GM21529 (cell line): ENCODE measurements around the gene CCSER1.
"Not testable (repeated sequence)": the region's sequence is repeated elsewhere in the genome, so short reads cannot be mapped to it uniquely, and the experiment has no call there.

Experiments
- ATAC-seq: cut with Tn5 transposase; IDR thresholded peaks from one replicate; pipeline ENCODE4 v1.9.1; 2021; ENCODE audit not compliant: unreplicated experiment

Gene CCSER1

DNA sequence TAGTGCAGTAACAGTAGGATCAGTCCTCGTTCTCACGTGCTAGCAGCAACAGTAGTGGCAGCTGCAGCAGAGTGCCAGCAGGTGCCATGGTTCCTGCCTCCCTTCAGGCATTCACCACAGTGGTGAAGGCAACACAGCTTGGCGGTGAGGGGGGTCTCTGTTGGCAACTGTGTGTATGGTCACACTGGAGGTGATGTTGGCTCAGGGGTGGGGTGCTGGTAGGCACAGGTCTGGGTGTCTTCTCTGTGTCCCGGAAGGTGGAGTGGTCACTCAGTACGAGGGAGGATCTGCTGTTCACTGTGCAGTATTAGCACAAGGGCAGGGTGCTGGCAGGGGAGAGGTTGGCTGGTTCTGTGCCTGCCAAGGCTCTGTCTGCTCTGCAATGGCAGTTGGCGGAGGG is 671.8 kb downstream of the CCSER1 start:
- no peak for ATAC-seq

DNA sequence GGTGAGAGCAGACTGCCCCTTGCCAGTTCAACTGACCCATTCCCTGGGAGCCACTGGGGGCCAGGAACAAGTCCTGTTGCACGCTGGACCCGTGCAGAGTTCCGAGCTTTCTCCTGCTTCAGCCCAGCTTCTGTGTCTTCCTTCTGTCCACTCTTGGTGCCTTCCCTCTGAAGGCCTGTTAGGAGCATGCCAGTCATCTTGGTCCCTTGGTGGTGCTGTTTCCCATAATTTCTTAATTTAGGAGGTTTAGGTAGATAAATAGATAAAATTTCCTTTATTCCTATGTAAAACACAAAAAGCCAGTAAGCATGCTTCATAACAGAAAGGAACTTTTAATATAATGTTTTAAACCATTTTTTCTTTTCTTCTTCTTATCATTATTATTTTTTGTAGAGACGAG is 672.7 kb downstream of the CCSER1 start:
- no peak for ATAC-seq

- no peak for ATAC-seq
Measured at GRCh38 chr4:90815569-90815968, 688.4 kb downstream of the CCSER1 start.

DNA sequence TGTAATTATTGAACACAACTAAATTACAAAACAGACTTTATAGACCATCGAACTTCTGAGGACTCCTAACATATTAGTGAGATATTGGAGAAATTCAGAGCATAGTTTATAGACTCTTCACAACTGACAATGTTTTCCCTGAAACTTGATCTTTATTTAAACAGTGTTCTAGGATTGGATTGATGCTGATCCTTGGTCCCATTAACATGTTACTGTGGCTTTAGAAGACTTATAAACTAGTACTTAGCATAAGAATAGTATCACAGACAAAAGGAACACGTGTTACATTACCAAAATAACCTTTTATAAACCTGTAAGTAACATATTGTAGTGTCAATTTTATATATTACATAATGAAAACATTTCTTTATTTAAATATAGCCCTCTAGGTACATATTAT is 689.6 kb downstream of the CCSER1 start:
- no peak for ATAC-seq

- peak; percentile 57 for ATAC-seq
Measured at GRCh38 chr4:90824266-90825150, 697.3 kb downstream of the CCSER1 start.

GRCh38 chr4:90825849-90826248 is 698.7 kb downstream of the CCSER1 start:
- no peak for ATAC-seq

DNA sequence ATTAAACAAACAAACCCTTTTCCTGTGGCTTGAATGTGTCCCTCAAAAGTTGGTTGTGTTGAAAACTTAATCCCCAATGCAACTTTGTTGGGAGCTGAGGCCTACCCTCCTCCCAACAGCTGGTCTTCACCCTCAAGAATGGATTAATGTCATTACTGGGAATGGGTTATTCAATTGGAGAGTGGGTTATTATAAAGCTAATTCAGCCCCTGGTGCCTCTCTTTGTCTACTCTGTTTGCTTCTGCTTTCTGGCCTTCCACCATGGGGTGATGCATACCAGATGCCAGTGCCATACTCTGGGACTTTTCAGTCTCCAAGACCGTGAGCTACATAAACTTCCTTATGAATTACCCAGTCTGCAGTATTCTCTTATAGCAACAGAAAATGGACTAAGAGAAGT is 706.5 kb downstream of the CCSER1 start:
- ATAC-seq, result no peak

DNA sequence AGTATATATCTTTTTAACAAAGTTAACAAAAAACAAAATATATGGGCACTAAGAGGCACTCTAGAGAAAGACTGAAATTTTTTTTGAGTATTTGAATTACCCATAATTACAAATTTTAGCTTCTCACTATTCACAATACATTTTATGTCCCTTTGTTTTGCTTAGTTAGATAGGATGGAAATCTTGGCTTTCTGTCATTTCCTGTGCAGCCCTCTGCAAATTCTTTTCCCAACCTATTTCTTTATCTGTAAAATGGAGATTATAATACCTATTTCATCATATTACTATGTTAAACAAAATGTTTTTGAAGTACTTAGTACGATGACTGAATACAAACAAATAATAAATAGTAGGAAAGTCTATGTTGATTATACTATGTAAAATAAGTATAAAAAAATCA is 710.0 kb downstream of the CCSER1 start:
- no peak for ATAC-seq

GRCh38 chr4:90838859-90839258 is 711.7 kb downstream of the CCSER1 start:
- not testable (repeated sequence) for ATAC-seq

DNA sequence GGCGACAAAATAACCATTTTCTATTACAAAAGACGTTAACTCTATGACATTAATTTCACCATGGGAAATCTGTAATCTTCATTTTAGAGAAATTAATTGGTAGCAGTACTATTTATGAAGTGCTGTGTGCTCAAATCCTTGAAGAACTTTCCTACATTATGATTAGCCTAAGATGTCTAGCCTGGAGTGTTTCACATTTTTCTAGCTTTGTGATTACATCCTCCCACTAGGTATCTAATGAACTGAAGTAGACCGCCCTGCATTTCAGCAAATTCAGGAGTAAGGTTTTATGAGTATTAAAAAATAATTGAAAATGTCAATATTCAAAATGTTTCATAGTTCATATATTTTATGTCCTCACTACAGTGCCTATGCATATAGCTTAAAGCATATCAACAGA is 713.1 kb downstream of the CCSER1 start:
- no peak for ATAC-seq

DNA sequence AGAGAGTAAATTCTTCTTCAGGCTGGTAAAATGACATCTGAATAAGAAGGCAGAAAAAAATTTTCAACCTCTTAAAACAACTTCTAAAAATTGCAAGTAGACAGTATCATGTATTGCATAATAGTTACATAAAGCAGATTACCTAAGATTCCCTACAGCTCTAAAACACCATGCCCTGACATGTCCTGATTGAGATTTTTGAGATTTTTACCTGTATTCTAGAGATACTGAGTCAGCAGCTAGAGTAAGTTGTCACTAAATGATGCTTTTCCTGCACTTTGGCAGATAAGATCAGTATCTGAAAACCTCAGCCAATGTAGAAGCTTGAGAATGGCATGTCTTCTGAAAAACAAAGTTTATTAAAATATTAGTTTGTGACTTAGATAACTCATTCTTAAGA is 713.6 kb downstream of the CCSER1 start:
- no peak for ATAC-seq

DNA sequence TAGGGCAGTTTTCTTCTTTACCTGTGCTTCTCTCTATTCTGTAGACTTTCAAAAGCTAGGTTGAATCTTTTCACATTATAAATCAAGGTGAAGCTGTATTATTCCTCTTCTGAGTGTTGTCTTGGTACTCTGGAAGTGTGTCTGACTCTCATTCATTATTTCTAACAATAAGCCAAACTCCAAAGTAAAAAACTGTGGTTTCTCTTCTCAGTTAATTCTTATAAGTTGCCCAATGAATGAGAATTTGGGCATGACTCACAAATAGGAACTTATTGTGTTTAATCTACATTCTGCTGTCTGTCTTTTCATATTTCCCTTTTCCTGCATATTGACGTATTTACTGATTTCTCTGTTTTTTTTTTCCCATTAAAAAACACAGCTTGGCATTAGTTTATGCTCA is 714.5 kb downstream of the CCSER1 start:
- no peak for ATAC-seq

DNA sequence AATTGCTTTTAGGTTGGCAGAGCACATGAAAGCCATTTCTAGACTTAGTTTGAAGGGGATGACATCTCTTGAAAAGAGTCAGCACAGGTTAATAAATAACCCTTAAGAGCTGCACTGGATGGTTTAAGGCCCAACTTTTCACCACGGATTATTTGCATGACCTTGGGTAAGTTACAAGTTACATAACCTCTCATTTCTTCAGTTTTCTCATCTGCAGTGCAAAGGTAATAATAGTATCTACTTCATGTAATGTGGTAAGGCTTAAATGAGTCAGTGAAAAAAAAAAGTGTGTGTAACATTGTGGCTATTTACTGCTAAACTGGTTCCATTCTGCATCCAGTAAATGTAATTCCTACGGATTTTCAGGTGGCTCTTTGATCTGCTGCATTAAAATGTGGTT is 715.8 kb downstream of the CCSER1 start:
- peak; percentile 98 for ATAC-seq

GRCh38 chr4:90844241-90844640 is 717.0 kb downstream of the CCSER1 start:
- ATAC-seq, result no peak

DNA sequence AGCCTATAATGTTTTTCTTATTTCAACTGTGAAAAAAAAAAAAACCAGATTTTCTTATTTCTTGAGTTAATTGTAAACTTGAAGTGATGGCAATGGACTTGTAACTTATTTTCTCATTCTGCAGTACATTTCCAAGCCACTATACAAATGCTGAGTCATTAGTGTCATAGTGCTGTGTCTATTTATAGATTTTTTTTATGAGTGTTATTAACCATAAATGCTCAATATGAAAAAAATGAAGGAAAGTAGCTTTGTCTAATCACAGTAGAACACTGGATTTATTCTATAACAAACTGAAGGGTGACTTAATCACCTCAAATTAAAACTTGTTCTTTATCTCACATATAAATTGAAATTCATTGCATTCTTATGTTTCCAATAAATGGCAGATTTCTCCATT is 718.6 kb downstream of the CCSER1 start:
- no peak for ATAC-seq

DNA sequence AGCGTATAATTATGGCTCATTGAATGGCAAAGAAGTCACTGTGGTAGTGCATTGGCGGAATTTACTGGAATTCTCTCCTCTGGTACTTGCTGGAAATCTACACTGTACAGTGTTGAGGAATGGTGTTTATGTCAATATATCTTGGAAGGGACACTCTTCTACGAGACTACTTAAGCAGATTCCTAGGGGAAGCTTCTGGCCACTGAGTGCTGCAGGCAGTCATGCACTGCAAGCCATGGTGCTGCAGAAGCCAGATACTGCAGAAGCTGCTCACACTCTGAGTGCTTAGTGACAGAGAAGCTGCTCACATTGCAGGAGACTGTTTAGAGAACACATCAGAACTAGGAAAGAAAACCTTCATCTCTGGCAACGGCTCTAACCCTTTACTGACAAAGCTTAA is 725.0 kb downstream of the CCSER1 start:
- ATAC-seq, result no peak

GRCh38 chr4:90855111-90855510 is 727.9 kb downstream of the CCSER1 start:
- no peak for ATAC-seq

DNA sequence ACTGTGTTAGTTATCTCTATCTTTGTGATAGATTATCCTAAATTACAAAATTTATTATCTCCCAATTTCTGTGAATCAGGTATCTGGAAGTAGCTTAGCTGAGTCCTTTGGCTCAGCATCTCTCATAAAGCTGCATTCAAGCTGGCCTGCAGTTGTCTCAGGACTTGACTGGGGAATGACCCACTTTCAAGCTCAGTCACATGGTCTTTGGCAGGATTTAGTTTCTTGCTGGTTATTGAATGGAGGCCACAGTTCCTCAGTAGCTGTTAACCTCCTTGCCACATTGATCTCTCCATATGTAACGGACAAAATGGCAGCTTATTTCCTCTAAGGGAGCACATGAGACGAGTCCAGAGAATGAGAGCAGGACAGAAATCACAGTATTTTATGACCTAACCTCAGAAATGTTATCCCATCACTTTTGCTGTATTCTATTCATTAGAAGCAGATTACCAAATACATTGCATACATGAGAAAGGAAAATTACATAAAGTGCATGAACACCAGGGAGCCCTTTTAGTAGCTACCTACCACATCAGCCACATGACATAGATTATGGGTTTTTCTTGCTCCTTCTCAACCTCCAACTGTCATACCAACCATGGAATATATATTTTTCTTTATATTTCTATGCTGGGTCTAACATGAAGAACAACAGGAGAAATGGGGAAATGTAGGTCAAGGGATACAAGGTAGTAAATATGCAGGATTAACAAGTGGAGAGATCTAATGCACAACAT is 730.1 kb downstream of the CCSER1 start:
- ATAC-seq, result no peak

DNA sequence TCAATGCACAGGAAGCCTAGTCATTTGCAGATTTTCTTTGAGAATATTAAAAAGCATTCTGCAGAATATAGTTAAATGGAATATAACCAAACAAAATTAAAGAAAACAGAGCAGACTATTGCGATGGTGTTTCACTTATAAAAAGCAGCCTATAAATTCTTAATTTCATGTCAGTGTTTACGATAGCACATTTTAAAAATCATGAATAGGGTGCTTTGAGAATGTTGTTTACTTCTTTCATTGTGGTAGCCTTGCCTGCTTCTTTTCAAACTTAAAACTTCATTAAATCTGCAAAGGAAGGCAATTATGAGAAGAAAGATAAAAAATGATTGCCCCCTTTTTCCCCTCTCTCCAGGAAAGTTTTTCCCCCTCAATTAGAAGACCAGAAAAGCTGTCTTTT is 748.6 kb downstream of the CCSER1 start:
- ATAC-seq, result no peak

DNA sequence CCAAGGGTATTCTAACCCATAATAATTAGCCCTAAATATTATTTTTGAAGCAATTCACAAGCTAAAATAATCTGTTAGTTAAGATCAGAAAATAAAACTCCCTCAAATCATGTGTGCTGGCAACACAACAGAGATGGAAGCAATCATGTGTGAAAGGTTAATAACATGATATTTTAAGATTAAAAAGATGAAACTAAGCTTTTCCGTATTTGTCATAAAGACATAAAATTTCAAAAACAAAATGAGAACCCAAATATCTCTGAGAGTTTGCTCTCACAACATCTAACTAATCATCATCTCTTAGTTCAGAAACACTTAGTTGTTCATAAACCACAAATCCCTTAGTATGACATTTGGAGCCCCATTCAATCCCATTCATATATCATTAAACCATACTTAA is 749.1 kb downstream of the CCSER1 start:
- ATAC-seq, result no peak

- peak; percentile 51 for ATAC-seq
Measured at GRCh38 chr4:90883519-90883918, 756.3 kb downstream of the CCSER1 start.

DNA sequence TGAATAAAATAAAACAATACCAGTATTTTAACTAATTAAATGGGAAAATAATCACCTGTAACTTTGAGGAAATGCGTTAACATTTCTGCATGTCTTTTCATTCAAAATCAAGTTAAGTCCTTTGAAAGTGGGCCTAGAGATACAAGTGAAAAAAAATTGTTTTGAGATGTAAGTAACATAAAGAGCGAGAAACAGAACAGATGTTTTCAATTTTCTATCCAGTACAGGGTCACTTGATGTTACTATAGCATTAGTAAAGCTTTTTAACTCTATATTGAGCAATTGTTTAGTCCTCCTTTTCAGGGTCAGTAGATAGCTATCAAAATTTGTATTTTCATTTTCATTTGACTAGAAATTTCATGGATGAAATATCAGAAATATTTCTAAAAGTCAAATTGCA is 761.4 kb downstream of the CCSER1 start:
- no peak for ATAC-seq
